Natural killer cell (primary cell): ENCODE results near the gene CASKIN2. TPM values are rescaled to one million over a fixed set of nuclear protein-coding genes. Genes with fewer than 3 reads are reported as not detected.
A peak's percentile ranks its signal among the peaks of the same experiment; 100 is the strongest.

Experiments used
- ATAC-seq, 3 donors: fragments of 150-1000 bp in 2 of 3; fragments of 200-7000 bp in 1 of 3; cut with Tn5 transposase; 1 replicate in 1 of 3; 2 replicates in 2 of 3; pipeline ENCODE4 v1.10.0; 2021; ENCODE audit warnings: mild to moderate bottlenecking in 2 of 3, moderate library complexity in 2 of 3
- DNase-seq, 2 donors: peaks; one replicate each; pipeline versions ENCODE4 v3.0.0 to v3.0.0-alpha.2; 2013 to 2021; ENCODE audit warnings: mixed read lengths in 1 of 2
- H3K27ac ChIP-seq: one replicate; pipeline ENCODE4 v1.5.1; 2013; ENCODE audit warnings: mild to moderate bottlenecking, low read length
- H3K27me3 ChIP-seq: one replicate; pipeline ENCODE4 v1.6.1; 2013; ENCODE audit warnings: low read length; ENCODE audit not compliant: control insufficient read depth, insufficient read depth
- H3K36me3 ChIP-seq: one replicate; pipeline ENCODE4 v1.6.1; 2013; ENCODE audit warnings: low read length; ENCODE audit not compliant: control insufficient read depth, insufficient read depth
- H3K4me1 ChIP-seq: one replicate; pipeline ENCODE4 v1.6.1; 2013; ENCODE audit warnings: low read length; ENCODE audit not compliant: control insufficient read depth, insufficient read depth
- H3K4me3 ChIP-seq: one replicate; pipeline ENCODE4 v1.5.1; 2013; ENCODE audit warnings: low read length
- H3K9me3 ChIP-seq: one replicate; pipeline ENCODE4 v1.6.1; 2013; ENCODE audit warnings: low read length; ENCODE audit not compliant: control insufficient read depth, insufficient read depth
- H3K27ac Mint-ChIP-seq, 2 donors: one replicate each; pipeline ENCODE4 v1.8.0; 2022; ENCODE audit warnings: mild to moderate bottlenecking in 2 of 2, mixed read lengths in 2 of 2, moderate library complexity in 1 of 2
- H3K27me3 Mint-ChIP-seq, 2 donors: one replicate each; pipeline ENCODE4 v1.8.0; 2022; ENCODE audit warnings: low read depth in 2 of 2, mixed read lengths in 2 of 2
- H3K36me3 Mint-ChIP-seq: one replicate; pipeline ENCODE4 v1.8.0; 2022; ENCODE audit warnings: mixed read lengths
- H3K4me1 Mint-ChIP-seq, 2 donors: one replicate each; pipeline ENCODE4 v1.8.0; 2022; ENCODE audit warnings: mixed read lengths in 2 of 2
- H3K4me3 Mint-ChIP-seq: one replicate; pipeline ENCODE4 v1.8.0; 2022; ENCODE audit warnings: mild to moderate bottlenecking, moderate library complexity, mixed read lengths
- H3K9me3 Mint-ChIP-seq, 2 donors: one replicate each; pipeline ENCODE4 v1.8.0; 2022; ENCODE audit warnings: mixed read lengths in 2 of 2
- CTCF ChIP-seq: fragments of 200-600 bp; IDR thresholded peaks from one replicate; pipeline ENCODE4 v1.8.0; 2022; ENCODE audit warnings: antibody characterized with exemption
- WGBS: methylation state at CpG from one replicate; pipeline ENCODE4 v1.1.7; 2013; ENCODE audit warnings: missing lambda C conversion rate; ENCODE audit not compliant: insufficient coverage; 5-methylcytosine and 5-hydroxymethylcytosine counted together
- intact Hi-C: fragments of 100-400 bp; cut with micrococcal nuclease; formaldehyde crosslinking; loops from one replicate; pipeline ENCODE4 v1.14.2; 2022
- total RNA-seq, 4 donors: library from RNA; stranded (reverse); fragments of 120-200 nt in 1 of 4; gene quantifications; one replicate each; pipeline versions ENCODE4 v1.2.3 to v1.2.4, GENCODE V29; 2013 to 2022

The CASKIN2 gene
- total RNA-seq, 3 donors from 2014 or later (not counting 1 experiment from before 2014, with no cell fraction given): 0.49 to 1.8 (median 1.7) TPM

- H3K9me3 Mint-ChIP-seq: no peaks in the 10 kb centered on the region
- H3K27ac Mint-ChIP-seq: no peak overlapping the region
- no peak overlapping the region for H3K4me3 Mint-ChIP-seq
- TF ChIP-seq CTCF: no peak
- H3K4me1 ChIP-seq: peaks cover 21% of the 10 kb centered on the region
- H3K36me3 Mint-ChIP-seq: no peaks in the 10 kb centered on the region
- ATAC-seq (no peak), DNase-seq (no peak)
- 95% methylated on average over 20 of the region's 20 CpGs for WGBS
- H3K27me3 ChIP-seq: no peaks in the 10 kb centered on the region
- no peaks in the 10 kb centered on the region for H3K27me3 Mint-ChIP-seq
- no peak overlapping the region for H3K4me3 ChIP-seq
- intact Hi-C loops: no loop called here
- no peaks in the 10 kb centered on the region for H3K9me3 ChIP-seq
- H3K4me1 Mint-ChIP-seq: peaks cover 0 to 9% of the 10 kb centered on the region in 2 donors
- H3K27ac ChIP-seq: no peak overlapping the region
- no peaks in the 10 kb centered on the region for H3K36me3 ChIP-seq
Measured at GRCh38 chr17:75506888-75507287, 8.4 kb downstream of the CASKIN2 start.

- Mint-ChIP-seq H3K4me3 (no peak overlapping the region), H3K36me3 (no peaks in the 10 kb centered on the region), H3K27me3 (no peaks in the 10 kb centered on the region), H3K27ac (no peak overlapping the region), H3K4me1 (peaks cover 0 to 9% of the 10 kb centered on the region in 2 donors), H3K9me3 (no peaks in the 10 kb centered on the region)
- ATAC-seq (no peak), DNase-seq (no peak)
- no peak for TF ChIP-seq CTCF
- Histone ChIP-seq H3K9me3 (no peaks in the 10 kb centered on the region), H3K27ac (no peak overlapping the region), H3K4me3 (no peak overlapping the region), H3K36me3 (no peaks in the 10 kb centered on the region), H3K4me1 (peaks cover 21% of the 10 kb centered on the region), H3K27me3 (no peaks in the 10 kb centered on the region)
- intact Hi-C loops: no loop called here
- 88% methylated on average over 21 of the region's 21 CpGs for WGBS
Measured at GRCh38 chr17:75506134-75506533, 9.2 kb downstream of the CASKIN2 start.

- peaks cover 21% of the 10 kb centered on the region for H3K4me1 ChIP-seq
- intact Hi-C loops: no loop called here
- H3K27me3 ChIP-seq: no peaks in the 10 kb centered on the region
- no peaks in the 10 kb centered on the region for H3K36me3 Mint-ChIP-seq
- WGBS: 91% methylated on average over 15 of the region's 15 CpGs
- H3K4me3 Mint-ChIP-seq: no peak overlapping the region
- no peaks in the 10 kb centered on the region for H3K9me3 Mint-ChIP-seq
- no peak overlapping the region for H3K27ac Mint-ChIP-seq
- H3K4me3 ChIP-seq: no peak overlapping the region
- ATAC-seq: no peak
- no peak for TF ChIP-seq CTCF
- peaks cover 0 to 9% of the 10 kb centered on the region in 2 donors for H3K4me1 Mint-ChIP-seq
- no peak for DNase-seq
- no peak overlapping the region for H3K27ac ChIP-seq
- H3K9me3 ChIP-seq: no peaks in the 10 kb centered on the region
- no peaks in the 10 kb centered on the region for H3K36me3 ChIP-seq
- no peaks in the 10 kb centered on the region for H3K27me3 Mint-ChIP-seq
Measured at GRCh38 chr17:75505640-75506039, 9.7 kb downstream of the CASKIN2 start.

- Mint-ChIP-seq H3K27ac (no peak overlapping the region), H3K4me1 (peaks cover 0 to 9% of the 10 kb centered on the region in 2 donors), H3K9me3 (no peaks in the 10 kb centered on the region), H3K4me3 (peak overlapping the region; percentile 21), H3K27me3 (no peaks in the 10 kb centered on the region), H3K36me3 (no peaks in the 10 kb centered on the region)
- H3K27ac ChIP-seq: no peak overlapping the region
- no peak for TF ChIP-seq CTCF
- intact Hi-C loops: no loop called here
- H3K9me3 ChIP-seq: no peaks in the 10 kb centered on the region
- 90% methylated on average over 4 of the region's 4 CpGs for WGBS
- H3K27me3 ChIP-seq: no peaks in the 10 kb centered on the region
- DNase-seq (no peak), ATAC-seq (no peak)
- peaks cover 21% of the 10 kb centered on the region for H3K4me1 ChIP-seq
- no peaks in the 10 kb centered on the region for H3K36me3 ChIP-seq
- no peak overlapping the region for H3K4me3 ChIP-seq
Measured at GRCh38 chr17:75505152-75505409, 10.3 kb downstream of the CASKIN2 start.
